K562 (cell line): ENCODE results near the gene CORO6. TPM values are rescaled to one million over a fixed set of nuclear protein-coding genes. Genes with fewer than 3 reads are reported as not detected.

Source experiments
- ATAC-seq: fragments of 200-7000 bp; cut with Tn5 transposase; 3 replicates; pipeline ENCODE4 v1.9.1; 2020; ENCODE audit warnings: moderate library complexity
- BruUV-seq: library from RNA; stranded (reverse); fragments of 400-500 nt; replicated peaks from 2 replicates; lab custom pipeline; 2021; lab: Mats Ljungman, UMichigan
- CTCF ChIA-PET: fragments of 300-600 bp; formaldehyde crosslinking; extraction: SDS; loops from one replicate; lab custom pipeline; 2021; ENCODE audit warnings: low intra/inter-chr PET ratio; lab: Yijun Ruan, JAX
- POLR2A ChIA-PET: fragments of 300-600, 350-650 bp; sonication (Branson Sonifier 250); formaldehyde crosslinking; extraction: SDS; loops from one replicate; lab custom pipeline; 2021; ENCODE audit warnings: antibody characterized with exemption, inconsistent platforms; lab: Yijun Ruan, JAX
- DNase-seq, 4 experiments: peaks; one replicate each; pipeline versions ENCODE4 v3.0.0 to v3.0.0-alpha.2; 2011 to 2018; ENCODE audit warnings: low spot score in 3 of 4, mixed read lengths in 3 of 4; ENCODE audit errors: extremely low read depth in 1 of 4
- FAIRE-seq: peaks from 2 replicates; lab custom pipeline; 2011; peaks lifted over from hg19 to GRCh38; lab: Jason Lieb, UNC
- H2AFZ ChIP-seq: 2 replicates; pipeline ENCODE4 v1.6.0; 2011; ENCODE audit warnings: low read depth, low read length, control low read depth, inconsistent platforms
- H3K27ac ChIP-seq: fragments of 200-600 bp; 3 replicates; pipeline ENCODE4 v1.8.0; 2011; ENCODE audit warnings: low read depth, mild to moderate bottlenecking, control low read depth, inconsistent platforms, low read length, moderate library complexity, mixed read lengths; ENCODE audit errors: extremely low read depth
- H3K27me3 ChIP-seq, 2 experiments: fragments of 300-600 bp in 1 of 2; 2 replicates in 1 of 2; 3 replicates in 1 of 2; pipeline versions ENCODE4 v1.6.0 to v1.8.0; 2011; ENCODE audit warnings: inconsistent platforms in 2 of 2, low read length in 2 of 2, mild to moderate bottlenecking in 1 of 2, mixed read lengths in 1 of 2, moderate library complexity in 1 of 2; ENCODE audit not compliant: control insufficient read depth in 2 of 2, insufficient read depth in 2 of 2
- H3K36me3 ChIP-seq: fragments of 300-600 bp; 3 replicates; pipeline ENCODE4 v1.8.0; 2011; ENCODE audit warnings: mild to moderate bottlenecking, low read length, inconsistent platforms; ENCODE audit not compliant: control insufficient read depth, insufficient read depth
- H3K4me1 ChIP-seq, 2 experiments: fragments of 200-600 bp in 1 of 2; replicated peaks in 1 of 2; 2 replicates in 1 of 2; 3 replicates in 1 of 2; pipeline versions ENCODE4 v1.5.1 to v1.8.0; 2011; ENCODE audit warnings: inconsistent platforms in 2 of 2, low read length in 2 of 2, mild to moderate bottlenecking in 1 of 2, mixed read lengths in 1 of 2, moderate library complexity in 1 of 2; ENCODE audit not compliant: control insufficient read depth in 2 of 2, insufficient read depth in 2 of 2
- H3K4me2 ChIP-seq: 2 replicates; pipeline ENCODE4 v1.6.1; 2011; ENCODE audit warnings: low read length, control low read depth, inconsistent platforms, mixed read lengths; ENCODE audit not compliant: insufficient read depth
- H3K4me3 ChIP-seq: fragments of 200-600 bp; sonication (generic), shearing (Covaris generic); 2 replicates; pipeline ENCODE4 v1.5.1; 2016; ENCODE audit warnings: control low read depth, inconsistent platforms
- H3K79me2 ChIP-seq: fragments of 200-600 bp; 3 replicates; pipeline ENCODE4 v1.8.0; 2011; ENCODE audit warnings: low read length, inconsistent platforms; ENCODE audit not compliant: control insufficient read depth, insufficient read depth
- H3K9ac ChIP-seq, 2 experiments: 2 replicates each; pipeline versions ENCODE4 v1.6.0 to v1.6.1; 2011; ENCODE audit warnings: low read depth in 2 of 2, low read length in 2 of 2, control low read depth in 1 of 2, inconsistent platforms in 1 of 2, mild to moderate bottlenecking in 1 of 2, mixed read lengths in 1 of 2; ENCODE audit not compliant: insufficient read depth in 1 of 2
- H3K9me1 ChIP-seq: one replicate; pipeline ENCODE4 v1.6.0; 2011; ENCODE audit warnings: inconsistent platforms, mild to moderate bottlenecking, low read length, moderate library complexity; ENCODE audit not compliant: control insufficient read depth, insufficient read depth
- H3K9me3 ChIP-seq: replicated peaks from 2 replicates; pipeline ENCODE4 v1.5.1; 2011; ENCODE audit warnings: low read depth, low read length, inconsistent platforms; ENCODE audit not compliant: control insufficient read depth, insufficient read depth
- H4K20me1 ChIP-seq: replicated peaks from 2 replicates; pipeline ENCODE4 v1.6.1; 2011; ENCODE audit warnings: low read length, inconsistent platforms, mixed read lengths; ENCODE audit not compliant: control insufficient read depth, insufficient read depth
- SLC30A9 ChIP-seq: fragments of 250-450 bp; sonication (Bioruptor Pico); IDR thresholded peaks from 2 replicates; pipeline ENCODE4 v1.8.0; 2022; ENCODE audit warnings: mild to moderate bottlenecking, moderate library complexity
- WGBS: fragments of 100-300 bp; shearing (Covaris generic); methylation state at CpG from one replicate; pipeline ENCODE4 v1.1.6; 2016; ENCODE audit warnings: low coverage, mixed read lengths; ENCODE audit not compliant: insufficient coverage; ENCODE audit errors: missing lambda C conversion rate; 5-methylcytosine and 5-hydroxymethylcytosine counted together
- in situ Hi-C: fragments of 300-500 bp; cut with MboI; formaldehyde crosslinking; loops from 4 replicates; pipeline ENCODE4 v1.15.0; 2018; ENCODE audit warnings: inconsistent platforms, mixed read lengths
- intact Hi-C: fragments of 100-400 bp; cut with micrococcal nuclease; formaldehyde crosslinking; loops from 2 replicates; pipeline ENCODE4 v1.14.2; 2022
- polyA plus RNA-seq, 8 experiments: library from polyadenylated mRNA; depleted of rRNA in 4 of 8; stranded (reverse) in 5 of 8; unstranded in 3 of 8; fragments of >200 nt; fragmentation: Nextera tagmentation in 2 of 8; fragmentation: Illumina TruSeq in 1 of 8; extraction: Ambion mirVana in 2 of 8; extraction: Trizol in 1 of 8; gene quantifications; 2 replicates each; pipeline versions ENCODE4 v1.2.1 to v1.2.3, GENCODE V29; 2011 to 2014; ENCODE audit warnings: inconsistent platforms in 1 of 8, missing spikeins in 1 of 8
- total RNA-seq, 7 experiments: library from RNA; depleted of rRNA in 6 of 7; stranded (reverse); fragments of >200 nt in 6 of 7; fragmentation: Illumina TruSeq in 2 of 7; extraction: Trizol in 2 of 7; gene quantifications; 2 replicates each; pipeline versions ENCODE4 v1.2.1 to v1.2.3, GENCODE V29; 2011 to 2021; ENCODE audit warnings: low replicate concordance in 1 of 7
- TF ChIP-seq, protein P1 (sequence below), 2 experiments: IDR thresholded peaks; 2 replicates each; pipeline ENCODE4 v1.6.1; 2011; ENCODE audit warnings: borderline replicate concordance in 1 of 2, control low read depth in 1 of 2, low read depth in 1 of 2, low read length in 1 of 2, mild to moderate bottlenecking in 1 of 2, mixed read lengths in 1 of 2, moderate library complexity in 1 of 2; ENCODE audit not compliant: insufficient read depth in 1 of 2, insufficient read length in 1 of 2, poor library complexity in 1 of 2, severe bottlenecking in 1 of 2; ENCODE audit errors: extremely low read depth in 1 of 2
- TF ChIP-seq, protein P2 (sequence below): fragments of 250-450 bp; sonication (Bioruptor Pico); IDR thresholded peaks from 2 replicates; pipeline ENCODE4 v1.4.0; 2020; ENCODE audit warnings: mild to moderate bottlenecking

The CORO6 gene
- total and polyA plus RNA-seq, 9 of the 15 experiments (the other 6 are each of a cell fraction or from before 2014, with no cell fraction given) = 0.04 to 11.9 (median 2.4) TPM

GRCh38 chr17:29567304-29567553 is 55.5 kb downstream of the CORO6 start:
- H3K4me3 ChIP-seq = peak overlapping the region; percentile 57
- no peaks in the 10 kb centered on the region for H3K36me3 ChIP-seq
- H3K9me1 ChIP-seq = peaks cover 3% of the 10 kb centered on the region
- no peak overlapping the region for H3K27ac ChIP-seq
- intact Hi-C loops = no loop called here
- H3K27me3 ChIP-seq = no peaks in the 10 kb centered on the region; a peak in 1 of 5 replicates
- H2AFZ ChIP-seq = peak overlapping the region; percentile 97; the same call in 1 of the 2 replicates
- CTCF ChIA-PET = interaction anchor here (1.5 kb wide), 1 partner anchor 197 kb away, joined by 3 read pairs; no protein-coding TSS in a partner anchor
- H3K9me3 ChIP-seq = no peaks in the 10 kb centered on the region
- H3K9ac ChIP-seq = peak overlapping the region; percentile 75 to 96; a peak in 3 of 4 replicates
- peak overlapping the region; percentile 78 for H3K4me2 ChIP-seq
- H3K4me1 ChIP-seq = peaks cover 3 to 48% of the 10 kb centered on the region in 2 experiments; a peak in 4 of 5 replicates
- peaks cover under 1% of the 10 kb centered on the region; the same call in 1 of the 2 replicates for H4K20me1 ChIP-seq
- FAIRE-seq (no peak), DNase-seq (peak; percentile 48 to 76 (median 64)), ATAC-seq (peak; percentile 56)
- in situ Hi-C loops = no loop called here
- 0% methylated on average over 6 of the region's 27 CpGs for WGBS
- BruUV-seq = no TSS peak
- TF ChIP-seq, protein P1, sequence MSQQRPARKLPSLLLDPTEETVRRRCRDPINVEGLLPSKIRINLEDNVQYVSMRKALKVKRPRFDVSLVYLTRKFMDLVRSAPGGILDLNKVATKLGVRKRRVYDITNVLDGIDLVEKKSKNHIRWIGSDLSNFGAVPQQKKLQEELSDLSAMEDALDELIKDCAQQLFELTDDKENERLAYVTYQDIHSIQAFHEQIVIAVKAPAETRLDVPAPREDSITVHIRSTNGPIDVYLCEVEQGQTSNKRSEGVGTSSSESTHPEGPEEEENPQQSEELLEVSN (IDR thresholded peaks at IDR 0.05; ENCODE audit: borderline replicate concordance in 1 of 2, extremely low read depth in 1 of 2, insufficient read depth in 1 of 2, insufficient read length in 1 of 2, low read depth in 1 of 2, low read length in 1 of 2, poor library complexity in 1 of 2, severe bottlenecking in 1 of 2) = peak in 1 of 2 experiments; percentile 31
- TF ChIP-seq SLC30A9 = no peak
- TF ChIP-seq, protein P2, sequence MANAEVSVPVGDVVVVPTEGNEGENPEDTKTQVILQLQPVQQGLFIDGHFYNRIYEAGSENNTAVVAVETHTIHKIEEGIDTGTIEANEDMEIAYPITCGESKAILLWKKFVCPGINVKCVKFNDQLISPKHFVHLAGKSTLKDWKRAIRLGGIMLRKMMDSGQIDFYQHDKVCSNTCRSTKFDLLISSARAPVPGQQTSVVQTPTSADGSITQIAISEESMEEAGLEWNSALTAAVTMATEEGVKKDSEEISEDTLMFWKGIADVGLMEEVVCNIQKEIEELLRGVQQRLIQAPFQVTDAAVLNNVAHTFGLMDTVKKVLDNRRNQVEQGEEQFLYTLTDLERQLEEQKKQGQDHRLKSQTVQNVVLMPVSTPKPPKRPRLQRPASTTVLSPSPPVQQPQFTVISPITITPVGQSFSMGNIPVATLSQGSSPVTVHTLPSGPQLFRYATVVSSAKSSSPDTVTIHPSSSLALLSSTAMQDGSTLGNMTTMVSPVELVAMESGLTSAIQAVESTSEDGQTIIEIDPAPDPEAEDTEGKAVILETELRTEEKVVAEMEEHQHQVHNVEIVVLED (CRISPR knock-in tag) = no peak
- POLR2A ChIA-PET = no interaction called here
- no peaks in the 10 kb centered on the region for H3K79me2 ChIP-seq
